Prostate gland (tissue), 2 donors: ENCODE data around the gene TMEM208. TPM values are rescaled to one million over a fixed set of nuclear protein-coding genes. Genes with fewer than 3 reads are reported as not detected.

Experiments
- DNase-seq: peaks from one replicate; pipeline ENCODE4 v3.0.0-alpha.2; 2019; ENCODE audit warnings: low spot score
- H3K27ac ChIP-seq, 2 donors: fragments of 200-600 bp; sonication (generic); 2 replicates each; pipeline ENCODE4 v1.5.1; 2017 to 2019
- H3K27me3 ChIP-seq: fragments of 200-600 bp; sonication (generic); replicated peaks from 2 replicates; pipeline ENCODE4 v1.5.1; 2019; ENCODE audit not compliant: insufficient read depth
- H3K36me3 ChIP-seq, 2 donors: fragments of 200-600 bp; sonication (generic); 1 replicate in 1 of 2; 2 replicates in 1 of 2; pipeline versions ENCODE4 v1.5.1 to v1.8.1; 2017 to 2019
- H3K4me1 ChIP-seq: fragments of 200-600 bp; sonication (generic); replicated peaks from 2 replicates; pipeline ENCODE4 v1.5.1; 2019
- H3K4me3 ChIP-seq, 2 donors: fragments of 200-600 bp; sonication (generic); 2 replicates each; pipeline ENCODE4 v1.5.1; 2017 to 2019
- H3K9me3 ChIP-seq: fragments of 200-600 bp; sonication (generic); 2 replicates; pipeline ENCODE4 v1.5.1; 2017
- POLR2A ChIP-seq: fragments of 450-650 bp; IDR thresholded peaks from one replicate; pipeline ENCODE4 v1.6.1; 2016; ENCODE audit warnings: antibody characterized with exemption, mild to moderate bottlenecking
- POLR2AphosphoS5 ChIP-seq: sonication (generic); formaldehyde crosslinking; IDR thresholded peaks from one replicate; pipeline ENCODE4 v1.6.1; 2017; ENCODE audit warnings: antibody characterized with exemption
- WGBS: methylation state at CpG from one replicate; pipeline ENCODE4 v1.1.5; 2018; 5-methylcytosine and 5-hydroxymethylcytosine counted together
- intact Hi-C: fragments of 100-400 bp; cut with DNase I; formaldehyde crosslinking; loops from one replicate; pipeline ENCODE4 v1.14.2; 2022
- total RNA-seq, 2 donors: library from RNA; depleted of rRNA; stranded (reverse); fragments of >200 nt; gene quantifications; one replicate each; pipeline ENCODE4 v1.1.0, GENCODE V29; 2016
- TF ChIP-seq, protein P1 (sequence below), 4 experiments: fragments of 200-600 bp in 2 of 4; fragments of 450-650 bp in 2 of 4; sonication (generic) in 2 of 4; IDR thresholded peaks; 1 replicate in 3 of 4; 2 replicates in 1 of 4; pipeline ENCODE4 v1.5.1; 2016 to 2019; ENCODE audit warnings: antibody characterized with exemption in 4 of 4, mild to moderate bottlenecking in 2 of 4, moderate library complexity in 2 of 4

The TMEM208 gene
- total RNA-seq, 2 donors from 2014 or later, result 39.1 to 57.1 TPM

- Histone ChIP-seq H3K27me3 (no peaks in the 10 kb centered on the region), H3K36me3 (peaks cover 3 to 23% of the 10 kb centered on the region in 2 donors), H3K9me3 (no peaks in the 10 kb centered on the region), H3K27ac (no peak overlapping the region), H3K4me1 (no peaks in the 10 kb centered on the region), H3K4me3 (peak overlapping the region in 1 of 2 donors; percentile 91)
- DNase-seq, result no peak
- intact Hi-C loops, result no loop called here
- WGBS, result 85% methylated on average over 9 of the region's 9 CpGs
- TF ChIP-seq, protein P1, sequence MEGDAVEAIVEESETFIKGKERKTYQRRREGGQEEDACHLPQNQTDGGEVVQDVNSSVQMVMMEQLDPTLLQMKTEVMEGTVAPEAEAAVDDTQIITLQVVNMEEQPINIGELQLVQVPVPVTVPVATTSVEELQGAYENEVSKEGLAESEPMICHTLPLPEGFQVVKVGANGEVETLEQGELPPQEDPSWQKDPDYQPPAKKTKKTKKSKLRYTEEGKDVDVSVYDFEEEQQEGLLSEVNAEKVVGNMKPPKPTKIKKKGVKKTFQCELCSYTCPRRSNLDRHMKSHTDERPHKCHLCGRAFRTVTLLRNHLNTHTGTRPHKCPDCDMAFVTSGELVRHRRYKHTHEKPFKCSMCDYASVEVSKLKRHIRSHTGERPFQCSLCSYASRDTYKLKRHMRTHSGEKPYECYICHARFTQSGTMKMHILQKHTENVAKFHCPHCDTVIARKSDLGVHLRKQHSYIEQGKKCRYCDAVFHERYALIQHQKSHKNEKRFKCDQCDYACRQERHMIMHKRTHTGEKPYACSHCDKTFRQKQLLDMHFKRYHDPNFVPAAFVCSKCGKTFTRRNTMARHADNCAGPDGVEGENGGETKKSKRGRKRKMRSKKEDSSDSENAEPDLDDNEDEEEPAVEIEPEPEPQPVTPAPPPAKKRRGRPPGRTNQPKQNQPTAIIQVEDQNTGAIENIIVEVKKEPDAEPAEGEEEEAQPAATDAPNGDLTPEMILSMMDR (IDR thresholded peaks at IDR 0.05), result no peak
- TF ChIP-seq POLR2AphosphoS5 (no peak), POLR2A (no peak)
These were observed 1.3 kb downstream of the TMEM208 start for GRCh38 chr16:67228034-67228785.

DNA sequence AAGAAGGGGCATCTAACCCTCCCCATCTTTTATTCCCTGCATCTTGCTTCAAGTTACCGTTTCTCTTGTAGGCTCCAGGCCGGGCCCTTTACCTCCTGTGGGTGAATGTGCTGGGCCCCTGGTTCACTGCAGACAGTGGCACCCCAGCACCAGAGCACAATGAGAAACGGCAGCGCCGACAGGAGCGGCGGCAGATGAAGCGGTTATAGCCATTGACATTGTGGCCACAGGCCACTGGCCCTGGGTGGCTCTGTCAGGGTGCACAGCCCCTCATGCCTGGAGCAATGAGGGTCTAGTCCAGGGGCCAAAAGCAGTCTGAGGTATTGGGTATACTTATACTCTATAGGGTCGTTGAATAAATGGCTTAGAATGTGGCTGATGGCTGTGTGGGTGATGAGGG, 2.0 kb downstream of the TMEM208 start:
- no peak for DNase-seq
- Histone ChIP-seq H3K4me1 (no peaks in the 10 kb centered on the region), H3K4me3 (no peak overlapping the region), H3K36me3 (peaks cover 3 to 23% of the 10 kb centered on the region in 2 donors), H3K27me3 (no peaks in the 10 kb centered on the region), H3K27ac (no peak overlapping the region), H3K9me3 (no peaks in the 10 kb centered on the region)
- TF ChIP-seq, protein P1 (IDR thresholded peaks at IDR 0.05), result no peak
- TF ChIP-seq POLR2AphosphoS5 (no peak), POLR2A (no peak)
- 92% methylated on average over 9 of the region's 9 CpGs for WGBS
- intact Hi-C loops, result no loop called here

DNA sequence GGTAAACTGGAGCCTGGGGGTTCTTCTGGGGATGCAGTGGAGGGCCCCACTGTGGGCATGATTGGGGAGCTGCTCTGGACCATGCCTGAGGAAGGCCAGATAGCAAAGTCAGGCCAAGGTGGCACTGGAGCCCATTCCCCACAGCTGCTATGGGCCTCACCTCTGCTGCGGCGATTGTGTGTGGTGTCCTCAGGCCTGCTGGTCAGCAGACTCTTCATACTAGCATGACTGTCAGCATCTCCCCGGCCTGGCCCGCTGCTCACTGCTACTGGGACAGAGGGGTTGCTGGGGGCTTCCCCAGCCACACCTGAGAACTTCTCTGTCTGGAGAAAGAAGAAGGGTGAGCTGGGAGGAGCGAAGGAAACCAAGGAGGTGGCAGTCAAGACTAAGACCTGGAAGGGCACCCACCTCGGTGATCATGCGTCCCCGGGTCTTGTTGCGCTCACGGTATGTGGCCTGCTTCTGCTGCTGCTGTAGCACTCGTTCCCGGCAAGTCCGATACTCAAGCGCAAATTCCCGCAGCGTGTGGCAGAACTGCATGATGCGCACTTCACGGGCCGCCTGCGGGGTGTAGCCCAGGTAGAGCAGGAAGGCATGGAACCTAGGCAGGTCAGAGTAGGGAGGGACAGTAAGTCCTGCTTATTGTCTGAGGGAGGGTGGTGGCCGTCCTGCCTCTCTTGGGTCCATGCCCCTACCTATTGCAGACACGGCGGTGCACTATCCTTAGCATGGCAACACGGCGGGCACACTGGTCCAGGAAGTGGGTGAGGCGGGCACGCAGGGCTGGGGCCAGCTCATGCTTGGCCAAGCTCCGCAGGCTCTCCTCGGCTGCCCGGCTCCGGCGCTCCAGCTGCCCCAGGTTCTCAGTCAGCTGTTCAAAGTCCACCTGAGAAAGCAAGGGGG, 3.2 kb downstream of the TMEM208 start:
- intact Hi-C loops, result no loop called here
- H3K27ac ChIP-seq, result no peak overlapping the region
- H3K4me3 ChIP-seq, result no peak overlapping the region
- no peaks in the 10 kb centered on the region for H3K27me3 ChIP-seq
- no peaks in the 10 kb centered on the region for H3K4me1 ChIP-seq
- TF ChIP-seq POLR2A, result no peak
- TF ChIP-seq, protein P1 (IDR thresholded peaks at IDR 0.05), result no peak
- TF ChIP-seq POLR2AphosphoS5, result no peak
- no peak for DNase-seq
- 88% methylated on average over 32 of the region's 32 CpGs for WGBS
- H3K36me3 ChIP-seq, result peaks cover 3 to 23% of the 10 kb centered on the region in 2 donors
- no peaks in the 10 kb centered on the region for H3K9me3 ChIP-seq

DNA sequence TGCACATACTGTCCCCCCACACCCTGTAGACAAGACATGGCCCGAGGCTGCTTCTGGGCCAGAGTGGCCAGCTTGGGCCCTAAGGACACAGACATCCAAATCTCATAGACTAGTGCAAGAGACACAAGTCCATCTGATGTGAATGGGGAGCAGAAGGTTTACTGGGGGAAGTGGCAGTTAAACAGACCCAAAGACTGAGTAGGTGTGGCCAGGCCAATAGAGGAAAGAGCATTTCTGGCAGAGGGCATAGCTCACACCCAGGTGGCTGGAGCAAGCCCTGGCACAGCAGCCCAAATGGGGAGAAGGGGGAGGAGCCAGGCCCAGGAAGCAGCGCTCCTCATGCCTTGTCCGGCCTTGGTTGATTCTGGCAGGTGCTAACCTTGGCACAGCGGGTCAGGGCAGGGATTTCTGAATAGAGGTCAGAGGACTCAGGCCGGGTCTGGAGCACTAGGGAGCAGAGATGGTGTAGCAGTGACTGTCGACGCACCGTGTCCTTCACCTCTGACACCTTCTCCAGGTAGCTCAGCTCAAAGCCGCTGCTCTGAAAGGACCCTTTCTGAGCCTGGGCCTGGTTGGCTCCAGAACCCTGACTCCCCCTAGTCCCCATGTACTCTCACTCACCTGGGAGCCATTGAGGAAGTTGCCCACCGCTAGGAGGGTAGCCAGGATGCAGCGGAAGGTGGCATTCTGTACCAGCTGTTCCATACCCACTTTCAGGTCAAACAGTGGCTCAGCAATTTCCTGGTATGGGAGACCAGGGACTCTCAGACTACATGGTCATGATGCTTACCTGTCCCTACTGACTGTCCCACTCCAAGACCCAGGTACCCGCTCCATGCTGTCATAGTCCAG, 4.1 kb downstream of the TMEM208 start:
- Histone ChIP-seq H3K4me3 (no peak overlapping the region), H3K36me3 (peaks cover 3 to 23% of the 10 kb centered on the region in 2 donors), H3K9me3 (no peaks in the 10 kb centered on the region), H3K27ac (no peak overlapping the region), H3K27me3 (no peaks in the 10 kb centered on the region), H3K4me1 (no peaks in the 10 kb centered on the region)
- intact Hi-C loops, result no loop called here
- no peak for DNase-seq
- 84% methylated on average over 12 of the region's 12 CpGs for WGBS
- TF ChIP-seq POLR2AphosphoS5 (no peak), POLR2A (no peak)
- TF ChIP-seq, protein P1 (IDR thresholded peaks at IDR 0.05), result no peak
